ENCODE data around the gene SETD2. TPM values are rescaled to one million over a fixed set of nuclear protein-coding genes. Genes with fewer than 3 reads are reported as not detected.
"Not testable (repeated sequence)": the region's sequence is repeated elsewhere in the genome, so short reads cannot be mapped to it uniquely, and the experiment has no call there.

Gene SETD2
- total RNA-seq, 2 donors from 2014 or later, result 59.0 to 61.5 TPM

- Histone ChIP-seq H3K4me3 (ENCODE audit: low read length) (no peak overlapping the region), H3K27me3 (ENCODE audit: control insufficient read depth, insufficient read depth, low read length, poor library complexity, severe bottlenecking) (no peaks in the 10 kb centered on the region), H3K4me1 (ENCODE audit: control insufficient read depth, insufficient read depth, low read length) (no peaks in the 10 kb centered on the region), H3K27ac (ENCODE audit: low read depth, low read length) (no peak overlapping the region), H3K9me3 (ENCODE audit: control insufficient read depth, low read length) (no peaks in the 10 kb centered on the region), H3K9ac (ENCODE audit: extremely low read depth, low read length, poor library complexity, severe bottlenecking) (no peak overlapping the region), H3K36me3 (ENCODE audit: control insufficient read depth, insufficient read depth, low read length) (peaks cover 55% of the 10 kb centered on the region)
- no peak for TF ChIP-seq CTCF (conservative IDR thresholded peaks at IDR 0.05)
- no peak overlapping the region for H3K4me3 Mint-ChIP-seq
- peaks cover 6% of the 10 kb centered on the region for H3K4me1 Mint-ChIP-seq
- peaks cover 39% of the 10 kb centered on the region for H3K36me3 Mint-ChIP-seq (ENCODE audit: low read depth)
- no peak overlapping the region for H3K27ac Mint-ChIP-seq
- no peaks in the 10 kb centered on the region for H3K9me3 Mint-ChIP-seq
- no peak for DNase-seq
- H3K27me3 Mint-ChIP-seq (ENCODE audit: insufficient read depth), result no peaks in the 10 kb centered on the region
Observed at GRCh38 chr3:47047069-47047468, 116.8 kb downstream of the SETD2 start.

GRCh38 chr3:47042231-47042791 is 121.6 kb downstream of the SETD2 start:
- Mint-ChIP-seq H3K27me3 (ENCODE audit: insufficient read depth) (no peaks in the 10 kb centered on the region), H3K9me3 (peaks cover 7% of the 10 kb centered on the region), H3K4me3 (no peak overlapping the region), H3K27ac (peak overlapping the region; percentile 1), H3K36me3 (ENCODE audit: low read depth) (peaks cover 66% of the 10 kb centered on the region), H3K4me1 (peaks cover 3% of the 10 kb centered on the region)
- H3K4me1 ChIP-seq (ENCODE audit: control insufficient read depth, insufficient read depth, low read length), result no peaks in the 10 kb centered on the region
- peaks cover 85% of the 10 kb centered on the region for H3K36me3 ChIP-seq (ENCODE audit: control insufficient read depth, insufficient read depth, low read length)
- H3K9ac ChIP-seq (ENCODE audit: extremely low read depth, low read length, poor library complexity, severe bottlenecking), result no peak overlapping the region
- no peak for TF ChIP-seq CTCF (conservative IDR thresholded peaks at IDR 0.05)
- no peak for DNase-seq
- H3K27me3 ChIP-seq (ENCODE audit: control insufficient read depth, insufficient read depth, low read length, poor library complexity, severe bottlenecking), result no peaks in the 10 kb centered on the region
- H3K9me3 ChIP-seq (ENCODE audit: control insufficient read depth, low read length), result no peaks in the 10 kb centered on the region
- H3K4me3 ChIP-seq (ENCODE audit: low read length), result no peak overlapping the region
- H3K27ac ChIP-seq (ENCODE audit: low read depth, low read length), result no peak overlapping the region
- WGBS, 2 experiments (ENCODE audit: insufficient coverage in 1 of 2, insufficient read length in 1 of 2), result 88 to 90% methylated on average over 3 to 4 of the region's 5 CpGs

GRCh38 chr3:47041114-47041513 is 122.8 kb downstream of the SETD2 start:
- H3K36me3 ChIP-seq (ENCODE audit: control insufficient read depth, insufficient read depth, low read length), result peaks cover 84% of the 10 kb centered on the region
- Mint-ChIP-seq H3K27ac (no peak overlapping the region), H3K9me3 (peaks cover 7% of the 10 kb centered on the region), H3K27me3 (ENCODE audit: insufficient read depth) (no peaks in the 10 kb centered on the region), H3K4me1 (no peaks in the 10 kb centered on the region), H3K36me3 (ENCODE audit: low read depth) (peaks cover 73% of the 10 kb centered on the region), H3K4me3 (no peak overlapping the region)
- 100% methylated on average over 3 of the region's 3 CpGs; no CpG with 5 or more reads in 1 of the 2 experiments for WGBS, 2 experiments (ENCODE audit: insufficient coverage in 1 of 2, insufficient read length in 1 of 2)
- H3K27me3 ChIP-seq (ENCODE audit: control insufficient read depth, insufficient read depth, low read length, poor library complexity, severe bottlenecking), result no peaks in the 10 kb centered on the region
- no peak overlapping the region for H3K27ac ChIP-seq (ENCODE audit: low read depth, low read length)
- H3K4me3 ChIP-seq (ENCODE audit: low read length), result no peak overlapping the region
- no peak for DNase-seq
- TF ChIP-seq CTCF (conservative IDR thresholded peaks at IDR 0.05), result no peak
- no peaks in the 10 kb centered on the region for H3K4me1 ChIP-seq (ENCODE audit: control insufficient read depth, insufficient read depth, low read length)
- no peaks in the 10 kb centered on the region for H3K9me3 ChIP-seq (ENCODE audit: control insufficient read depth, low read length)
- no peak overlapping the region for H3K9ac ChIP-seq (ENCODE audit: extremely low read depth, low read length, poor library complexity, severe bottlenecking)

GRCh38 chr3:47037302-47037701 is 126.6 kb downstream of the SETD2 start:
- H3K4me3 ChIP-seq (ENCODE audit: low read length); H3K9ac ChIP-seq (ENCODE audit: extremely low read depth, low read length, poor library complexity, severe bottlenecking); H3K4me1 Mint-ChIP-seq; H3K27me3 Mint-ChIP-seq (ENCODE audit: insufficient read depth); DNase-seq; H3K27ac ChIP-seq (ENCODE audit: low read depth, low read length); H3K27ac Mint-ChIP-seq; H3K9me3 Mint-ChIP-seq; H3K9me3 ChIP-seq (ENCODE audit: control insufficient read depth, low read length); H3K4me3 Mint-ChIP-seq; H3K4me1 ChIP-seq (ENCODE audit: control insufficient read depth, insufficient read depth, low read length); H3K27me3 ChIP-seq (ENCODE audit: control insufficient read depth, insufficient read depth, low read length, poor library complexity, severe bottlenecking): not testable (repeated sequence)
- H3K36me3 ChIP-seq (ENCODE audit: control insufficient read depth, insufficient read depth, low read length), result peaks cover 82% of the 10 kb centered on the region
- WGBS, 2 experiments (ENCODE audit: insufficient coverage in 1 of 2, insufficient read length in 1 of 2), result 57 to 72% methylated on average over 2 of the region's 6 CpGs
- H3K36me3 Mint-ChIP-seq (ENCODE audit: low read depth), result peaks cover 76% of the 10 kb centered on the region

Measured in endodermal cell (in vitro differentiated cells).